Measurements from ENCODE around the gene ASPM. TPM values are rescaled to one million over a fixed set of nuclear protein-coding genes. Genes with fewer than 3 reads are reported as not detected.
A peak's percentile ranks its signal among the peaks of the same experiment; 100 is the strongest.

The ASPM gene
- polyA plus RNA-seq, 1 of the 3 experiments (the other 2 are of a cell fraction): 3.0 TPM

- TF ChIP-seq REST (IDR thresholded peaks at IDR 0.05; ENCODE audit: low read depth, low read length): no peak
- TF ChIP-seq NFIC (IDR thresholded peaks at IDR 0.05; ENCODE audit: borderline replicate concordance): no peak
- TF ChIP-seq RFX5 (IDR thresholded peaks at IDR 0.05; ENCODE audit: low read length): no peak
- no peak for TF ChIP-seq SMC3 (IDR thresholded peaks at IDR 0.05; ENCODE audit: low read depth, low read length)
- no peak for TF ChIP-seq CTCF (IDR thresholded peaks at IDR 0.05)
- no peak for TF ChIP-seq RXRA (IDR thresholded peaks at IDR 0.05; ENCODE audit: borderline replicate concordance, low read depth)
Measured at GRCh38 chr1:197145446-197146024, 934 bp downstream of the ASPM start (continued).

- H3K27ac ChIP-seq (ENCODE audit: low read depth in 2 of 2, low read length in 1 of 2): peak overlapping the region; percentile 76 to 77
- H3K79me2 ChIP-seq (ENCODE audit: insufficient read depth): peaks cover 67% of the 10 kb centered on the region
- peaks cover 17 to 34% of the 10 kb centered on the region in 2 experiments for H3K36me3 ChIP-seq (replicated peaks in 1 of 2; ENCODE audit: control insufficient read depth in 1 of 2, insufficient read depth in 2 of 2, low read length in 1 of 2)
- H3K27me3 ChIP-seq (ENCODE audit: insufficient read depth): no peaks in the 10 kb centered on the region
- H3K9me3 ChIP-seq: no peaks in the 10 kb centered on the region
- H3K9ac ChIP-seq: peak overlapping the region; percentile 85
- H3K4me2 ChIP-seq: peak overlapping the region; percentile 87
- WGBS (ENCODE audit: low lambda C conversion rate): 15% methylated on average over 5 of the region's 5 CpGs
- peak overlapping the region; percentile 94 to 98 for H3K4me3 ChIP-seq (ENCODE audit: low read depth in 2 of 2, low read length in 1 of 2)
- H3K4me1 ChIP-seq (ENCODE audit: control insufficient read depth in 1 of 2, insufficient read depth in 2 of 2, low read depth in 1 of 2, low read length in 1 of 2): peaks cover 9 to 15% of the 10 kb centered on the region in 2 experiments; a peak in 3 of 4 replicates
- H4K20me1 ChIP-seq (ENCODE audit: insufficient read depth): no peaks in the 10 kb centered on the region; the same call in 1 of the 2 replicates
- no peaks in the 10 kb centered on the region for H3K9me2 ChIP-seq
- ChIA-PET CTCF (no interaction called here), POLR2A (no interaction called here)
- peak overlapping the region; percentile 99 for H2AFZ ChIP-seq (ENCODE audit: low read depth)
- TF ChIP-seq FOSL2 (IDR thresholded peaks at IDR 0.05; ENCODE audit: borderline replicate concordance, low read depth): peak; percentile 39; the same call in 1 of the 2 replicates
- TF ChIP-seq POLR2AphosphoS5 (IDR thresholded peaks at IDR 0.05; ENCODE audit: low read depth, low read length): no peak
- TF ChIP-seq SIN3A (IDR thresholded peaks at IDR 0.05; ENCODE audit: borderline replicate concordance, low read depth, low read length): no peak
- TF ChIP-seq TCF12 (IDR thresholded peaks at IDR 0.05): 0 out of 2 replicates have a peak, but pooled peaks have one; percentile 22
- TF ChIP-seq RFX5 (IDR thresholded peaks at IDR 0.05; ENCODE audit: low read length): no peak
- no peak for TF ChIP-seq CHD2 (IDR thresholded peaks at IDR 0.05; ENCODE audit: low read length, partially characterized antibody)
- 0 out of 2 replicates have a peak, but pooled peaks have one; percentile 20 for TF ChIP-seq PBX3 (IDR thresholded peaks at IDR 0.05)
- TF ChIP-seq IRF3 (IDR thresholded peaks at IDR 0.05; ENCODE audit: low read depth, low read length): no peak
- peak; percentile 25; the same call in 1 of the 2 replicates for TF ChIP-seq JUND (IDR thresholded peaks at IDR 0.05)
- no peak for TF ChIP-seq MEF2A (IDR thresholded peaks at IDR 0.05; ENCODE audit: borderline replicate concordance, low read depth)
- no peak for TF ChIP-seq NRF1 (IDR thresholded peaks at IDR 0.05; ENCODE audit: low read depth, low read length)
- TF ChIP-seq FOXM1 (IDR thresholded peaks at IDR 0.05; ENCODE audit: low read depth): no peak
- no peak for TF ChIP-seq RAD21 (IDR thresholded peaks at IDR 0.05; ENCODE audit: low read length)
- TF ChIP-seq USF2 (IDR thresholded peaks at IDR 0.05; ENCODE audit: borderline replicate concordance, low read depth, low read length): no peak
- peak in 1 of 2 experiments; percentile 5; a peak in 1 of 4 replicates for TF ChIP-seq EP300 (IDR thresholded peaks at IDR 0.05; ENCODE audit: borderline replicate concordance in 1 of 2, low read depth in 1 of 2, low read length in 1 of 2)
- DNase-seq: peak; percentile 12
- H3F3A ChIP-seq (replicated peaks; ENCODE audit: insufficient read depth): no peaks in the 10 kb centered on the region
Measured at GRCh38 chr1:197144570-197145325, 1.7 kb downstream of the ASPM start.
